ENCODE data around the gene GATB. TPM values are rescaled to one million over a fixed set of nuclear protein-coding genes. Genes with fewer than 3 reads are reported as not detected.

GATB gene
- total and polyA plus RNA-seq, 2 of the 4 experiments (the other 2 are of a cell fraction), result 18.7 to 20.3 TPM

DNA sequence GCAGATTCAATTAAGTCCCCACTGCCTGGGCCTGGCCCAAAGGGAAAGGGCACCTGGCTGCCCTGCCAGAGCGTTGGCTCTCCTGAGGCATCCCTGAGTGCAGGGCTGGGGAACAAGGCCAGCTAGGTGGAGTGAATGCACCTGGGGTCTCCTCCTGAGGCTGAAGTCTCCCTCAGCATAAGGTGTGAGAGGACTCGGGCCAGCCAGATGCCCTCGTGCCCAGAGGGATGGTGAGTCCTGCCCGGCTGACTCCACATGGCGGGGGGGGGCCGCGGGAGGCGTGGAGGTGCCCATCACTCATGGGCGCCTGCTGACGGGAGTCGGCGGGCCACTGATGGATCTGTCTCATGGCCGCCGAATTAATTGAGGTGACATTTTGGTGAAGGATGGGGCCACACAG is 87.8 kb downstream of the GATB start:
- Histone ChIP-seq H4K5ac (ENCODE audit: low read depth, low read length) (no peak overlapping the region), H3K9me1 (ENCODE audit: insufficient read depth, low read length) (no peaks in the 10 kb centered on the region; the same call in 1 of the 2 replicates), H3K14ac (replicated peaks; ENCODE audit: low read depth, low read length) (no peak overlapping the region), H3K4me3 (ENCODE audit: insufficient read depth, low read depth, low read length) (no peak overlapping the region), H3K56ac (ENCODE audit: extremely low read depth, insufficient read depth, low read length) (no peak overlapping the region), H2BK5ac (ENCODE audit: low read depth, low read length, poor library complexity, severe bottlenecking) (no peak overlapping the region), H2BK15ac (ENCODE audit: low read depth, low read length) (no peak overlapping the region), H4K8ac (ENCODE audit: low read depth in 2 of 2, low read length in 2 of 2) (no peak overlapping the region), H3K9ac (ENCODE audit: low read depth, low read length) (no peak overlapping the region), H3K79me1 (ENCODE audit: low read depth in 1 of 2, low read length in 2 of 2) (no peaks in the 10 kb centered on the region), H2AFZ (replicated peaks; ENCODE audit: low read length, poor library complexity) (no peak overlapping the region), H2BK20ac (ENCODE audit: low read depth, low read length) (no peak overlapping the region), H3K18ac (ENCODE audit: low read depth, low read length) (no peak overlapping the region), H2BK120ac (ENCODE audit: low read depth, low read length) (no peak overlapping the region), H3K4ac (ENCODE audit: low read depth, low read length) (no peak overlapping the region), H3K36me3 (ENCODE audit: control insufficient read depth, insufficient read depth, low read length) (no peaks in the 10 kb centered on the region), H3K27ac (ENCODE audit: insufficient read depth, low read length) (no peak overlapping the region), H4K91ac (ENCODE audit: insufficient read depth, low read depth, low read length) (no peak overlapping the region), H3K27me3 (ENCODE audit: control insufficient read depth, insufficient read depth, low read length) (no peaks in the 10 kb centered on the region), H4K20me1 (ENCODE audit: insufficient read depth, low read length) (no peaks in the 10 kb centered on the region), H3K4me1 (ENCODE audit: control insufficient read depth, insufficient read depth, low read length) (peaks cover 10% of the 10 kb centered on the region), H3K23ac (ENCODE audit: low read depth, low read length) (no peak overlapping the region), H3K9me3 (ENCODE audit: control insufficient read depth, insufficient read depth, low read length) (no peaks in the 10 kb centered on the region), H2AK5ac (ENCODE audit: low read depth, low read length) (no peak overlapping the region), H3K4me2 (ENCODE audit: low read depth, low read length) (no peak overlapping the region), H2AK9ac (replicated peaks; ENCODE audit: low read depth, low read length, poor library complexity) (no peak overlapping the region)
- no TSS peak for BruUV-seq (replicated peaks)
- POLR2A ChIA-PET (ENCODE audit: unreplicated experiment), result no interaction called here
- intact Hi-C loops (cut with micrococcal nuclease), result no loop called here
- in situ Hi-C loops (cut with MboI; ENCODE audit: low sequenced_read_pairs), result no loop called here
- 88% methylated on average over 3 of the region's 14 CpGs; no CpG with 5 or more reads in 1 of the 2 experiments for WGBS, 2 experiments (ENCODE audit: extremely low coverage in 2 of 2, insufficient read length in 1 of 2)
- TF ChIP-seq POLR2A (IDR thresholded peaks at IDR 0.05; ENCODE audit: low read depth, low read length) (no peak), CHD1 (IDR thresholded peaks at IDR 0.05; ENCODE audit: low read depth, low read length) (no peak), MAZ (IDR thresholded peaks at IDR 0.05; ENCODE audit: borderline replicate concordance, low read depth, low read length) (no peak), RAD21 (IDR thresholded peaks at IDR 0.05; ENCODE audit: low read length) (no peak), MAFK (IDR thresholded peaks at IDR 0.05; ENCODE audit: low read depth, low read length) (no peak), CEBPB (IDR thresholded peaks at IDR 0.05; ENCODE audit: low read depth, low read length) (no peak), MXI1 (IDR thresholded peaks at IDR 0.05; ENCODE audit: borderline replicate concordance, low read depth, low read length) (no peak), NFE2L2 (IDR thresholded peaks at IDR 0.05; ENCODE audit: low read depth, low read length) (no peak)
- TF ChIP-seq, protein P1, sequence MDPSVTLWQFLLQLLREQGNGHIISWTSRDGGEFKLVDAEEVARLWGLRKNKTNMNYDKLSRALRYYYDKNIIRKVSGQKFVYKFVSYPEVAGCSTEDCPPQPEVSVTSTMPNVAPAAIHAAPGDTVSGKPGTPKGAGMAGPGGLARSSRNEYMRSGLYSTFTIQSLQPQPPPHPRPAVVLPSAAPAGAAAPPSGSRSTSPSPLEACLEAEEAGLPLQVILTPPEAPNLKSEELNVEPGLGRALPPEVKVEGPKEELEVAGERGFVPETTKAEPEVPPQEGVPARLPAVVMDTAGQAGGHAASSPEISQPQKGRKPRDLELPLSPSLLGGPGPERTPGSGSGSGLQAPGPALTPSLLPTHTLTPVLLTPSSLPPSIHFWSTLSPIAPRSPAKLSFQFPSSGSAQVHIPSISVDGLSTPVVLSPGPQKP (IDR thresholded peaks at IDR 0.05; ENCODE audit: borderline replicate concordance, low read depth, low read length), result no peak
- TF ChIP-seq, protein P2, sequence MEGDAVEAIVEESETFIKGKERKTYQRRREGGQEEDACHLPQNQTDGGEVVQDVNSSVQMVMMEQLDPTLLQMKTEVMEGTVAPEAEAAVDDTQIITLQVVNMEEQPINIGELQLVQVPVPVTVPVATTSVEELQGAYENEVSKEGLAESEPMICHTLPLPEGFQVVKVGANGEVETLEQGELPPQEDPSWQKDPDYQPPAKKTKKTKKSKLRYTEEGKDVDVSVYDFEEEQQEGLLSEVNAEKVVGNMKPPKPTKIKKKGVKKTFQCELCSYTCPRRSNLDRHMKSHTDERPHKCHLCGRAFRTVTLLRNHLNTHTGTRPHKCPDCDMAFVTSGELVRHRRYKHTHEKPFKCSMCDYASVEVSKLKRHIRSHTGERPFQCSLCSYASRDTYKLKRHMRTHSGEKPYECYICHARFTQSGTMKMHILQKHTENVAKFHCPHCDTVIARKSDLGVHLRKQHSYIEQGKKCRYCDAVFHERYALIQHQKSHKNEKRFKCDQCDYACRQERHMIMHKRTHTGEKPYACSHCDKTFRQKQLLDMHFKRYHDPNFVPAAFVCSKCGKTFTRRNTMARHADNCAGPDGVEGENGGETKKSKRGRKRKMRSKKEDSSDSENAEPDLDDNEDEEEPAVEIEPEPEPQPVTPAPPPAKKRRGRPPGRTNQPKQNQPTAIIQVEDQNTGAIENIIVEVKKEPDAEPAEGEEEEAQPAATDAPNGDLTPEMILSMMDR (conservative IDR thresholded peaks at IDR 0.05; ENCODE audit: low read depth, low read length), result no peak
- ATAC-seq (ENCODE audit: low read depth), result no peak
- dilution Hi-C loops (cut with HindIII; ENCODE audit: low sequenced_read_pairs, unreplicated experiment), result no loop called here
- CTCF ChIA-PET, result no interaction called here
- no peak for DNase-seq

Measured in IMR-90 (cell line).